Gastroesophageal sphincter (tissue), 4 donors: ENCODE measurements around the gene TMBIM4. TPM values are rescaled to one million over a fixed set of nuclear protein-coding genes. Genes with fewer than 3 reads are reported as not detected.

Experiments
- ATAC-seq: fragments of 150-250 bp; one replicate; pipeline ENCODE4 v1.9.1; 2016; ENCODE audit warnings: mild to moderate bottlenecking, moderate library complexity
- H3K27ac ChIP-seq, 4 donors: fragments of 200-600 bp; sonication (generic) in 3 of 4; 1 replicate in 3 of 4; 2 replicates in 1 of 4; pipeline ENCODE4 v1.5.1; 2016 to 2019
- H3K27me3 ChIP-seq: fragments of 200-600 bp; sonication (generic); one replicate; pipeline ENCODE4 v1.5.1; 2019
- H3K36me3 ChIP-seq, 2 donors: fragments of 200-600 bp; sonication (generic); one replicate each; pipeline ENCODE4 v1.5.1; 2019; ENCODE audit warnings: control low read depth in 1 of 2
- H3K4me1 ChIP-seq, 3 donors: fragments of 200-600 bp; sonication (generic); 1 replicate in 2 of 3; 2 replicates in 1 of 3; pipeline ENCODE4 v1.5.1; 2016 to 2019; ENCODE audit warnings: control low read depth in 2 of 3
- H3K4me3 ChIP-seq, 2 donors: fragments of 200-600 bp; sonication (generic); one replicate each; pipeline ENCODE4 v1.5.1; 2019; ENCODE audit warnings: mild to moderate bottlenecking in 1 of 2, moderate library complexity in 1 of 2
- H3K9me3 ChIP-seq, 3 donors: fragments of 200-600 bp; sonication (generic); one replicate each; pipeline ENCODE4 v1.5.1; 2017 to 2019; ENCODE audit warnings: control low read depth in 2 of 3
- EP300 ChIP-seq: sonication (generic); formaldehyde crosslinking; IDR thresholded peaks from one replicate; pipeline ENCODE4 v1.6.1; 2017; ENCODE audit warnings: antibody characterized with exemption, mild to moderate bottlenecking
- POLR2A ChIP-seq, 2 donors: fragments of 450-650 bp; IDR thresholded peaks; one replicate each; pipeline ENCODE4 v1.6.1; 2017; ENCODE audit warnings: antibody characterized with exemption in 2 of 2, mild to moderate bottlenecking in 2 of 2, moderate library complexity in 1 of 2
- POLR2AphosphoS5 ChIP-seq: sonication (generic); formaldehyde crosslinking; IDR thresholded peaks from one replicate; pipeline ENCODE4 v1.6.1; 2017; ENCODE audit warnings: antibody characterized with exemption
- WGBS, 2 donors: methylation state at CpG; one replicate each; pipeline ENCODE4 v1.1.5; 2018; ENCODE audit warnings: low coverage in 1 of 2; 5-methylcytosine and 5-hydroxymethylcytosine counted together
- total RNA-seq, 4 donors: library from RNA; depleted of rRNA; stranded (reverse); fragments of >200 nt; gene quantifications; one replicate each; pipeline ENCODE4 v1.1.0, GENCODE V29; 2016
- TF ChIP-seq, protein P1 (sequence below), 4 experiments: fragments of 200-600 bp in 2 of 4; fragments of 450-650 bp in 2 of 4; sonication (generic) in 1 of 4; IDR thresholded peaks; one replicate each; pipeline ENCODE4 v1.5.1; 2017 to 2019; ENCODE audit warnings: antibody characterized with exemption in 4 of 4, mild to moderate bottlenecking in 2 of 4, moderate library complexity in 2 of 4

TMBIM4 gene
- total RNA-seq, 4 donors from 2014 or later, result 150 to 162 (median 156) TPM

DNA sequence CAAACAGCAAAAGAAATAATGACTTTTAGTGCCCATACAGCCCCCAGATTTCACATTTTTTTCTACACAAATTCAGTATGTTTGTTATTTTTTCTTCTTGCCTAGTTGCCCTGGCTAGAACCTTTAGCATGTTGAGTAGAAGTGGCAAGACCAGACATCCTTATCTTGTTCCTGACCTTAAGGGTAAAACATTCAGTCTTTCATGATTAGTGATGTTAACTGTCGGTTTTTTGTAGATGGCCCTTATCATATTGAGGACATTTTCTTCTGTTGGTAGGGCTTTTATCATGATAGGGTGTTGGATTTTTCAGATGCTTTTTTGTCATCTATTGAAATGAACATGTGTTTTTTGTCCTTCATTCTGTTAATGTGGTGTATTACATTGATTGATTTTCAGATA is 36.3 kb upstream of the TMBIM4 start:
- Histone ChIP-seq H3K27me3 (peaks cover under 1% of the 10 kb centered on the region), H3K9me3 (no peaks in the 10 kb centered on the region), H3K36me3 (no peaks in the 10 kb centered on the region), H3K4me1 (no peaks in the 10 kb centered on the region), H3K4me3 (no peak overlapping the region), H3K27ac (no peak overlapping the region)
- WGBS, 2 donors, result 67 to 75% methylated on average over 1 of the region's 1 CpG
- TF ChIP-seq, protein P1, sequence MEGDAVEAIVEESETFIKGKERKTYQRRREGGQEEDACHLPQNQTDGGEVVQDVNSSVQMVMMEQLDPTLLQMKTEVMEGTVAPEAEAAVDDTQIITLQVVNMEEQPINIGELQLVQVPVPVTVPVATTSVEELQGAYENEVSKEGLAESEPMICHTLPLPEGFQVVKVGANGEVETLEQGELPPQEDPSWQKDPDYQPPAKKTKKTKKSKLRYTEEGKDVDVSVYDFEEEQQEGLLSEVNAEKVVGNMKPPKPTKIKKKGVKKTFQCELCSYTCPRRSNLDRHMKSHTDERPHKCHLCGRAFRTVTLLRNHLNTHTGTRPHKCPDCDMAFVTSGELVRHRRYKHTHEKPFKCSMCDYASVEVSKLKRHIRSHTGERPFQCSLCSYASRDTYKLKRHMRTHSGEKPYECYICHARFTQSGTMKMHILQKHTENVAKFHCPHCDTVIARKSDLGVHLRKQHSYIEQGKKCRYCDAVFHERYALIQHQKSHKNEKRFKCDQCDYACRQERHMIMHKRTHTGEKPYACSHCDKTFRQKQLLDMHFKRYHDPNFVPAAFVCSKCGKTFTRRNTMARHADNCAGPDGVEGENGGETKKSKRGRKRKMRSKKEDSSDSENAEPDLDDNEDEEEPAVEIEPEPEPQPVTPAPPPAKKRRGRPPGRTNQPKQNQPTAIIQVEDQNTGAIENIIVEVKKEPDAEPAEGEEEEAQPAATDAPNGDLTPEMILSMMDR (IDR thresholded peaks at IDR 0.05), result no peak
- no peak for TF ChIP-seq EP300
- ATAC-seq, result no peak

DNA sequence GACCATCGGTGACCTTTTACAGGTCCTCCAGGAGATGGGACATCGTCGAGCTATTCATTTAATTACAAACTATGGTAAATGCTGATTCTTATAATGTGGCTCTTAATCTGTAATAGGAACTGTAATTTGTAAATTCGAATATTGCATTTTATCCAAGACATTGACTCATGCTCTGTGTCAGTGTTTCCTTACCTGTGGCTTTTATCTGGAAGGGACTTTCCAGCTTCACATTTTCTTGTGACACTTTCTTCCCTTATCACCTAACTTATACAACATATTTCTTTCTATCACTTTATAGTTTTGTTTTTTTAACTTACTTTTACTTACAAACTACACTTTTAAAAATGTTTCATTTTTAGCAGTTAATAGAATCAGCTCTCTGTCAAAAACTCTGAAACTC is 34.0 kb upstream of the TMBIM4 start:
- H3K4me1 ChIP-seq, result peaks cover 0 to 3% (median 0%) of the 10 kb centered on the region in 3 donors
- TF ChIP-seq EP300 (no peak), POLR2A (IDR thresholded peaks at IDR 0.05) (no peak), POLR2AphosphoS5 (no peak)
- TF ChIP-seq, protein P1 (IDR thresholded peaks at IDR 0.05), result no peak
- no peak for ATAC-seq
- peaks cover 0 to 7% (median 0%) of the 10 kb centered on the region in 3 donors for H3K9me3 ChIP-seq
- peaks cover 7% of the 10 kb centered on the region for H3K27me3 ChIP-seq
- no peak overlapping the region for H3K4me3 ChIP-seq
- H3K36me3 ChIP-seq, result no peaks in the 10 kb centered on the region
- H3K27ac ChIP-seq, result no peak overlapping the region
- 77 to 86% methylated on average over 4 of the region's 4 CpGs for WGBS, 2 donors

DNA sequence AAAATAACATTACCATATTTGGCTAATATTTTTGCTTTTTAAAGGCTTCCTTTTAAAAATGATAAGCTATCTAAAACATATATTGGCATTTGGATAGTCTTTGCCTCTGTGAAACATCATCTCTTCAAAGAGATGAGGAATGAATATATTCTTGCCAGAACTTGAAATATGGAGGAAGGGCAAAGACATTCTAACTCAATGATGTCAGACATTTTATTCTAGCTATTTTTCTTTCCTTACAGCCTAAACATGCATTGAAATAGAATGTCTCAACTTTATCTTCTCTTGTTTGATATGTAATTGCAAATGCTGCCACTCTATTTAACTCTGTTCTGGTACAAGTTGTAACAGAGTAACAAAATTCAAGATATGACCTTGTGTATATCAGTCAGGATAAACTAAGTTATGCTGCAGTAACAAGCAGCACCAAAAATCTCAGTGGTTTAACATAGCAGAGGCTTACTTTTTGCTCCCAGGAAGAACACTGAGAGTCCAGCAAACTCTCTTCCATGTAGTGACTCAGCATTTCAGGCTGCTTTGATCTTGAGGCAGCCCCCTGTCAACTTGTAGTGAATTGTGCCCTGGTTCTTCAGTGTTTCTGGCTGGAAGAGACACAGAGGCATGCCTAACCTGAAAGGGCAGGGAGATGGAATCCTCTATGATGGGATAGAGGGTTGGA is 30.2 kb upstream of the TMBIM4 start:
- Histone ChIP-seq H3K4me3 (no peak overlapping the region), H3K4me1 (peaks cover 0 to 18% (median 2%) of the 10 kb centered on the region in 3 donors), H3K27me3 (peaks cover 13% of the 10 kb centered on the region), H3K27ac (no peak overlapping the region), H3K36me3 (no peaks in the 10 kb centered on the region), H3K9me3 (peaks cover 0 to 7% (median 0%) of the 10 kb centered on the region in 3 donors)
- no peak for ATAC-seq
- TF ChIP-seq, protein P1 (IDR thresholded peaks at IDR 0.05), result no peak
- TF ChIP-seq POLR2A (IDR thresholded peaks at IDR 0.05) (no peak), POLR2AphosphoS5 (no peak), EP300 (no peak)

- H3K4me1 ChIP-seq, result peaks cover 0 to 18% (median 2%) of the 10 kb centered on the region in 3 donors
- no peak for ATAC-seq
- H3K4me3 ChIP-seq, result no peak overlapping the region
- TF ChIP-seq POLR2A (IDR thresholded peaks at IDR 0.05) (no peak), EP300 (no peak)
- TF ChIP-seq, protein P1 (IDR thresholded peaks at IDR 0.05), result no peak
- 63 to 79% methylated on average over 3 of the region's 3 CpGs for WGBS, 2 donors
- H3K36me3 ChIP-seq, result no peaks in the 10 kb centered on the region
- peaks cover 13% of the 10 kb centered on the region for H3K27me3 ChIP-seq
- H3K9me3 ChIP-seq, result peaks cover 0 to 7% (median 0%) of the 10 kb centered on the region in 3 donors
- H3K27ac ChIP-seq, result no peak overlapping the region
Observed at GRCh38 chr12:66199141-66199540, 29.3 kb upstream of the TMBIM4 start.

DNA sequence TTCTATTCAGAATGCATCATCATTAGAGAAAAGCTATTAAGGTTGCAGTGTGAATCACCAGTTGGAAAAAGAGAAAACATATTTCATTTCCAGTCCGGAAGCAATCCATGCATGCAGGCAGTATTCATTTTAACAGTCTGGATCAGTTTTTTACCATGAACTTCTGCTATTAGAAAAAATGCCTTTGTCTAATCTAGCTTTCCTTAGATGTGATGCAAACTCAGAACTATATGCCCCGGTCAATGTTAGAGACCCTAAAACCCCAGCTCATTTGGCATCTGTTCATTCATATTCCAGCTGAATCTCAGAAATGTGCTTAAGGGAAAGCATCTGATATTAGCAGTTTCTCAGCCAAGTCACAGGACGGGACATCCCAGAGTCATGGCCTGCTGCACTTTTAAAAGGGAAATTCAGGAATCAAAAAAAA is 27.7 kb upstream of the TMBIM4 start:
- ATAC-seq, result no peak
- WGBS, 2 donors, result 27 to 54% methylated on average over 3 of the region's 3 CpGs
- TF ChIP-seq POLR2AphosphoS5 (no peak), POLR2A (IDR thresholded peaks at IDR 0.05) (no peak), EP300 (no peak)
- TF ChIP-seq, protein P1 (IDR thresholded peaks at IDR 0.05), result no peak

More for the DNA sequence above, 27.7 kb upstream of the TMBIM4 start:
- Histone ChIP-seq H3K27ac (no peak overlapping the region), H3K4me3 (no peak overlapping the region), H3K36me3 (no peaks in the 10 kb centered on the region), H3K4me1 (peaks cover 0 to 18% (median 2%) of the 10 kb centered on the region in 3 donors), H3K27me3 (peaks cover 13% of the 10 kb centered on the region), H3K9me3 (peaks cover 0 to 7% (median 0%) of the 10 kb centered on the region in 3 donors)
